DMS114 treated with DMSO at 0.1 percent for 48 hours (cell line): ENCODE data around the gene RAMACL.

Experiments used
- DNase-seq: peaks from one replicate; lab custom pipeline; 2025; ENCODE audit not compliant: unreplicated experiment; lab: John Stamatoyannopoulos, UW

RAMACL gene

GRCh38 chr6:166618251-166618650, 31.8 kb upstream of the RAMACL start:
- no peak for DNase-seq

GRCh38 chr6:166617359-166617758, 30.9 kb upstream of the RAMACL start:
- DNase-seq: no peak

- no peak for DNase-seq
Observed at GRCh38 chr6:166616261-166617238, 30.1 kb upstream of the RAMACL start.

- no peak for DNase-seq
Observed at GRCh38 chr6:166615059-166615770, 28.7 kb upstream of the RAMACL start.

GRCh38 chr6:166614589-166614988, 28.1 kb upstream of the RAMACL start:
- DNase-seq: no peak

- no peak for DNase-seq
Observed at GRCh38 chr6:166614171-166614583, 27.7 kb upstream of the RAMACL start.

GRCh38 chr6:166613027-166613426, 26.5 kb upstream of the RAMACL start:
- no peak for DNase-seq

GRCh38 chr6:166612471-166612881, 26.0 kb upstream of the RAMACL start:
- DNase-seq: no peak

- no peak for DNase-seq
Observed at GRCh38 chr6:166611631-166612030, 25.2 kb upstream of the RAMACL start.

GRCh38 chr6:166610069-166610468, 23.6 kb upstream of the RAMACL start:
- DNase-seq: no peak

GRCh38 chr6:166608774-166609173, 22.3 kb upstream of the RAMACL start:
- DNase-seq: no peak

GRCh38 chr6:166605752-166606151, 19.3 kb upstream of the RAMACL start:
- no peak for DNase-seq

- no peak for DNase-seq
Observed at GRCh38 chr6:166604911-166605310, 18.4 kb upstream of the RAMACL start.

- no peak for DNase-seq
Observed at GRCh38 chr6:166604328-166604727, 17.9 kb upstream of the RAMACL start.

- DNase-seq: no peak
Observed at GRCh38 chr6:166603043-166603690, 16.7 kb upstream of the RAMACL start.

GRCh38 chr6:166601956-166602355, 15.5 kb upstream of the RAMACL start:
- no peak for DNase-seq

GRCh38 chr6:166600931-166601330, 14.5 kb upstream of the RAMACL start:
- DNase-seq: no peak

- DNase-seq: no peak
Observed at GRCh38 chr6:166599205-166599604, 12.7 kb upstream of the RAMACL start.

GRCh38 chr6:166598441-166599138, 12.1 kb upstream of the RAMACL start:
- DNase-seq: no peak

- no peak for DNase-seq
Observed at GRCh38 chr6:166597711-166598440, 11.4 kb upstream of the RAMACL start.
